Neuronal stem cell (in vitro differentiated cells): ENCODE measurements around the gene P3H3.

Experiments
- DNase-seq: peaks from one replicate; pipeline ENCODE4 v3.0.0-alpha.2; 2013; ENCODE audit warnings: low spot score
- H2AFZ ChIP-seq: one replicate; pipeline ENCODE4 v1.6.1; 2013; ENCODE audit warnings: mild to moderate bottlenecking, low read length, inconsistent platforms
- H2AK5ac ChIP-seq: 2 replicates; pipeline ENCODE4 v1.6.1; 2013; ENCODE audit warnings: low read depth, mild to moderate bottlenecking, inconsistent platforms, low read length, moderate library complexity, mixed read lengths
- H2BK120ac ChIP-seq: 2 replicates; pipeline ENCODE4 v1.6.1; 2013; ENCODE audit warnings: low read depth, mild to moderate bottlenecking, inconsistent platforms, low read length, moderate library complexity, mixed read lengths
- H2BK12ac ChIP-seq: one replicate; pipeline ENCODE4 v1.6.1; 2013; ENCODE audit warnings: low read length, inconsistent platforms
- H2BK15ac ChIP-seq: 2 replicates; pipeline ENCODE4 v1.6.1; 2013; ENCODE audit warnings: mild to moderate bottlenecking, low read length, inconsistent platforms, mixed read lengths
- H2BK5ac ChIP-seq: one replicate; pipeline ENCODE4 v1.6.1; 2013; ENCODE audit warnings: inconsistent platforms, mild to moderate bottlenecking, low read length, moderate library complexity
- H3K14ac ChIP-seq: one replicate; pipeline ENCODE4 v1.6.1; 2013; ENCODE audit warnings: low read length, inconsistent platforms
- H3K18ac ChIP-seq: 2 replicates; pipeline ENCODE4 v1.6.1; 2013; ENCODE audit warnings: low read length, inconsistent platforms
- H3K23ac ChIP-seq: 2 replicates; pipeline ENCODE4 v1.6.1; 2013; ENCODE audit warnings: low read depth, mild to moderate bottlenecking, mixed read lengths, low read length, inconsistent platforms; ENCODE audit not compliant: poor library complexity
- H3K27ac ChIP-seq: replicated peaks from 3 replicates; pipeline ENCODE4 v1.5.1; 2013; ENCODE audit warnings: low read length, inconsistent platforms
- H3K27me3 ChIP-seq, 3 experiments: 2 replicates each; pipeline ENCODE4 v1.6.1; 2013; ENCODE audit warnings: low read length in 3 of 3, mild to moderate bottlenecking in 2 of 3, inconsistent platforms in 1 of 3, low read depth in 1 of 3, mixed read lengths in 1 of 3, moderate library complexity in 1 of 3; ENCODE audit not compliant: control insufficient read depth in 3 of 3, insufficient read depth in 3 of 3
- H3K36me3 ChIP-seq, 2 donors: replicated peaks in 1 of 2; 2 replicates each; pipeline ENCODE4 v1.6.1; 2013; ENCODE audit warnings: low read length in 2 of 2; ENCODE audit not compliant: control insufficient read depth in 2 of 2, insufficient read depth in 2 of 2
- H3K4ac ChIP-seq: 2 replicates; pipeline ENCODE4 v1.6.1; 2013; ENCODE audit warnings: inconsistent platforms, mild to moderate bottlenecking, low read length, moderate library complexity
- H3K4me1 ChIP-seq, 2 donors: 1 replicate in 1 of 2; 2 replicates in 1 of 2; pipeline ENCODE4 v1.6.1; 2013; ENCODE audit warnings: low read length in 2 of 2, low read depth in 1 of 2; ENCODE audit not compliant: control insufficient read depth in 2 of 2, insufficient read depth in 1 of 2
- H3K4me2 ChIP-seq: one replicate; pipeline ENCODE4 v1.6.1; 2013; ENCODE audit warnings: mild to moderate bottlenecking, low read length, inconsistent platforms; ENCODE audit not compliant: insufficient read depth, poor library complexity, severe bottlenecking
- H3K4me3 ChIP-seq, 2 donors: 2 replicates each; pipeline ENCODE4 v1.5.1; 2013; ENCODE audit warnings: low read length in 2 of 2, mild to moderate bottlenecking in 2 of 2, inconsistent platforms in 1 of 2, moderate library complexity in 1 of 2
- H3K79me1 ChIP-seq: one replicate; pipeline ENCODE4 v1.6.1; 2013; ENCODE audit warnings: low read depth, mild to moderate bottlenecking, inconsistent platforms, low read length, moderate library complexity
- H3K9ac ChIP-seq: one replicate; pipeline ENCODE4 v1.6.1; 2013; ENCODE audit warnings: mild to moderate bottlenecking, low read depth, low read length, inconsistent platforms; ENCODE audit not compliant: poor library complexity
- H3K9me3 ChIP-seq, 2 donors: replicated peaks in 1 of 2; 2 replicates each; pipeline versions ENCODE3 to v1.6.1; 2013; ENCODE audit warnings: low read length in 2 of 2, mild to moderate bottlenecking in 2 of 2, inconsistent platforms in 1 of 2, low read depth in 1 of 2, mixed read lengths in 1 of 2, moderate library complexity in 1 of 2; ENCODE audit not compliant: control insufficient read depth in 2 of 2, insufficient read depth in 1 of 2
- H4K8ac ChIP-seq: one replicate; pipeline ENCODE4 v1.6.1; 2013; ENCODE audit warnings: low read depth, mild to moderate bottlenecking, inconsistent platforms, low read length, moderate library complexity
- H4K91ac ChIP-seq: one replicate; pipeline ENCODE4 v1.6.1; 2013; ENCODE audit warnings: low read length, low read depth, mild to moderate bottlenecking, inconsistent platforms; ENCODE audit not compliant: poor library complexity
- WGBS, 2 donors: extraction: QIAGEN DNeasy Blood & Tissue Kit; methylation state at CpG; one replicate each; pipeline ENCODE4 v1.1.7; 2013; ENCODE audit warnings: missing lambda C conversion rate in 2 of 2, mixed read lengths in 1 of 2; ENCODE audit not compliant: insufficient read length in 2 of 2, insufficient replicate concordance in 1 of 2; ENCODE audit errors: extremely low coverage in 2 of 2; 5-methylcytosine and 5-hydroxymethylcytosine counted together

P3H3 gene

GRCh38 chr12:6834873-6835272, 6.7 kb downstream of the P3H3 start:
- Histone ChIP-seq H3K4me2 (no peak overlapping the region), H2BK5ac (no peak overlapping the region), H3K4me1 (peaks cover 2 to 9% of the 10 kb centered on the region in 2 donors), H3K9me3 (no peaks in the 10 kb centered on the region), H2BK12ac (no peak overlapping the region), H3K27ac (no peak overlapping the region), H4K91ac (no peak overlapping the region), H3K4me3 (no peak overlapping the region), H2AFZ (no peak overlapping the region), H2AK5ac (no peak overlapping the region), H3K27me3 (no peaks in the 10 kb centered on the region), H3K18ac (no peak overlapping the region), H3K23ac (no peak overlapping the region), H3K9ac (no peak overlapping the region), H2BK15ac (no peak overlapping the region), H3K14ac (no peak overlapping the region), H4K8ac (no peak overlapping the region), H2BK120ac (no peak overlapping the region), H3K36me3 (peaks cover 73 to 95% of the 10 kb centered on the region in 2 donors), H3K4ac (no peak overlapping the region), H3K79me1 (peaks cover 17% of the 10 kb centered on the region)
- no peak for DNase-seq
- no CpG with 5 or more reads among the region's 5 CpGs for WGBS, 2 donors

- Histone ChIP-seq H3K79me1 (no peaks in the 10 kb centered on the region), H2BK12ac (no peak overlapping the region), H3K4ac (no peak overlapping the region), H3K27me3 (no peaks in the 10 kb centered on the region), H3K4me3 (peak overlapping the region in 1 of 2 donors; percentile 22), H3K9me3 (no peaks in the 10 kb centered on the region), H4K8ac (no peak overlapping the region), H3K4me2 (no peak overlapping the region), H3K18ac (no peak overlapping the region), H4K91ac (no peak overlapping the region), H3K23ac (no peak overlapping the region), H2AFZ (no peak overlapping the region), H3K27ac (no peak overlapping the region), H2BK5ac (no peak overlapping the region), H2AK5ac (no peak overlapping the region), H2BK15ac (no peak overlapping the region), H3K4me1 (peaks cover 0 to 11% of the 10 kb centered on the region in 2 donors), H2BK120ac (peak overlapping the region; percentile 21), H3K14ac (no peak overlapping the region), H3K36me3 (peaks cover 57 to 92% of the 10 kb centered on the region in 2 donors), H3K9ac (no peak overlapping the region)
- DNase-seq = no peak
- WGBS, 2 donors = no CpG with 5 or more reads among the region's 16 CpGs
Observed at GRCh38 chr12:6836851-6837250, 8.6 kb downstream of the P3H3 start.

GRCh38 chr12:6837370-6838060, 9.3 kb downstream of the P3H3 start:
- Histone ChIP-seq H4K8ac (peak overlapping the region; percentile 8), H2AK5ac (peak overlapping the region; percentile 26), H3K23ac (peak overlapping the region; percentile 82), H3K4me1 (peaks cover 0 to 11% of the 10 kb centered on the region in 2 donors), H2BK5ac (peak overlapping the region; percentile 15), H3K14ac (no peak overlapping the region), H3K79me1 (no peaks in the 10 kb centered on the region), H3K27me3 (no peaks in the 10 kb centered on the region), H3K4me3 (peak overlapping the region in 1 of 2 donors; percentile 22), H2BK15ac (no peak overlapping the region), H3K27ac (no peak overlapping the region), H2BK12ac (no peak overlapping the region), H4K91ac (no peak overlapping the region), H3K4ac (no peak overlapping the region), H3K36me3 (peaks cover 54 to 92% of the 10 kb centered on the region in 2 donors), H3K18ac (no peak overlapping the region), H2BK120ac (peak overlapping the region; percentile 21), H2AFZ (no peak overlapping the region), H3K9ac (peak overlapping the region; percentile 74), H3K9me3 (no peaks in the 10 kb centered on the region), H3K4me2 (no peak overlapping the region)
- no CpG with 5 or more reads among the region's 26 CpGs for WGBS, 2 donors
- DNase-seq = no peak

GRCh38 chr12:6838854-6839253, 10.6 kb downstream of the P3H3 start:
- WGBS, 2 donors = no CpG with 5 or more reads among the region's 16 CpGs

More at GRCh38 chr12:6838854-6839253, 10.6 kb downstream of the P3H3 start:
- H3K4ac ChIP-seq = peak overlapping the region; percentile 60
- no peak overlapping the region for H4K8ac ChIP-seq
- no peak overlapping the region for H4K91ac ChIP-seq
- no peak overlapping the region for H2BK120ac ChIP-seq
- peak overlapping the region; percentile 83 for H3K23ac ChIP-seq
- no peak overlapping the region for H3K18ac ChIP-seq
- no peaks in the 10 kb centered on the region for H3K9me3 ChIP-seq
- H2AFZ ChIP-seq = no peak overlapping the region
- H3K4me2 ChIP-seq = no peak overlapping the region
- H2BK12ac ChIP-seq = no peak overlapping the region
- no peaks in the 10 kb centered on the region for H3K27me3 ChIP-seq
- H3K9ac ChIP-seq = no peak overlapping the region
- H3K4me3 ChIP-seq = peak overlapping the region in 1 of 2 donors; percentile 1
- H2BK15ac ChIP-seq = no peak overlapping the region
- peaks cover 60 to 96% of the 10 kb centered on the region in 2 donors for H3K36me3 ChIP-seq
- no peak overlapping the region for H3K27ac ChIP-seq
- no peak overlapping the region for H2AK5ac ChIP-seq
- peak overlapping the region; percentile 21 for H2BK5ac ChIP-seq
- H3K79me1 ChIP-seq = peaks cover 2% of the 10 kb centered on the region
- H3K14ac ChIP-seq = peak overlapping the region; percentile 25
- no peak for DNase-seq
- peaks cover 0 to 11% of the 10 kb centered on the region in 2 donors for H3K4me1 ChIP-seq
